ENCODE results near the gene ATP10D. TPM values are rescaled to one million over a fixed set of nuclear protein-coding genes. Genes with fewer than 3 reads are reported as not detected.

The ATP10D gene
- total RNA-seq, 1 experiment from 2014 or later: 13.8 TPM

DNA sequence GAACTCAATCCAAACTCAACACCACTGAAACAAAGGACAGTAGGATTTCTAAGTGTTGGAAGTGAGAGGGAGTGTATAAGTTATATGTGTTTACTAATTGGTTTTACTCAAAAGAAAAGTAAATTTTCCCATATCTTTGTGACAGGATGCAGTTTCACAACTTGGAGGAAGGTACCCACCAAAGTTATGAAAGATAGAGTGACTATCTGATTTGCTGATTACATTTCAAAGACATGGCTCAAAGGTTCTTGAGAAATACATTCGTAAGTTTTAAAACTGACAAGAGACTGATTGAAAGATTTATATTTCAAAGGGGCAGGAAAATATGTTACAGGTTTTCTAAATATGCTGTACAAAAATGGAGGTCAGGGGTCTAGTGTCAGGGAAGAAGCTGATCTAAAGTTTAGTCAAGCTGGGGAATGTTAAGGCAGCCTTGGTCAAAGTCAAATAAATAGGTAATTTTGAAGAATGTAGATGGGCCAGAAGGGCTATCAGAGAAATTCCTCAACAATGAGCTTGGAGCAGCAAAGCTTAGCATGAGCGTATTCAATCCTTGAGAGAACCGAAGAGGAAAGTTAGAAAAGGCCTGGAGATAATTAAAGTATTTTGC lies 11.8 kb upstream of the ATP10D start:
- intact Hi-C loops (cut with micrococcal nuclease; ENCODE audit: unreplicated experiment): loop anchor here (5.0 kb wide), 1 partner anchor 89 kb away; no protein-coding TSS in a partner anchor
- TF ChIP-seq, protein P1, sequence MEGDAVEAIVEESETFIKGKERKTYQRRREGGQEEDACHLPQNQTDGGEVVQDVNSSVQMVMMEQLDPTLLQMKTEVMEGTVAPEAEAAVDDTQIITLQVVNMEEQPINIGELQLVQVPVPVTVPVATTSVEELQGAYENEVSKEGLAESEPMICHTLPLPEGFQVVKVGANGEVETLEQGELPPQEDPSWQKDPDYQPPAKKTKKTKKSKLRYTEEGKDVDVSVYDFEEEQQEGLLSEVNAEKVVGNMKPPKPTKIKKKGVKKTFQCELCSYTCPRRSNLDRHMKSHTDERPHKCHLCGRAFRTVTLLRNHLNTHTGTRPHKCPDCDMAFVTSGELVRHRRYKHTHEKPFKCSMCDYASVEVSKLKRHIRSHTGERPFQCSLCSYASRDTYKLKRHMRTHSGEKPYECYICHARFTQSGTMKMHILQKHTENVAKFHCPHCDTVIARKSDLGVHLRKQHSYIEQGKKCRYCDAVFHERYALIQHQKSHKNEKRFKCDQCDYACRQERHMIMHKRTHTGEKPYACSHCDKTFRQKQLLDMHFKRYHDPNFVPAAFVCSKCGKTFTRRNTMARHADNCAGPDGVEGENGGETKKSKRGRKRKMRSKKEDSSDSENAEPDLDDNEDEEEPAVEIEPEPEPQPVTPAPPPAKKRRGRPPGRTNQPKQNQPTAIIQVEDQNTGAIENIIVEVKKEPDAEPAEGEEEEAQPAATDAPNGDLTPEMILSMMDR (IDR thresholded peaks at IDR 0.05; ENCODE audit: unreplicated experiment): no peak
- no TSS peak for BruUV-seq (replicated peaks)
- DNase-seq: no peak
- no peaks in the 10 kb centered on the region for H3K9me3 Mint-ChIP-seq (ENCODE audit: low read depth, unreplicated experiment)
- H3K36me3 Mint-ChIP-seq (ENCODE audit: insufficient read depth, unreplicated experiment): peaks cover 5% of the 10 kb centered on the region
- H3K27me3 Mint-ChIP-seq (ENCODE audit: unreplicated experiment): no peaks in the 10 kb centered on the region
- CTCF ChIA-PET: no interaction called here
- no peak overlapping the region for H3K27ac Mint-ChIP-seq (ENCODE audit: unreplicated experiment)
- no peak overlapping the region for H3K4me3 Mint-ChIP-seq (ENCODE audit: low read depth, unreplicated experiment)
- peaks cover 22% of the 10 kb centered on the region for H3K4me1 Mint-ChIP-seq (ENCODE audit: low read depth, unreplicated experiment)

DNA sequence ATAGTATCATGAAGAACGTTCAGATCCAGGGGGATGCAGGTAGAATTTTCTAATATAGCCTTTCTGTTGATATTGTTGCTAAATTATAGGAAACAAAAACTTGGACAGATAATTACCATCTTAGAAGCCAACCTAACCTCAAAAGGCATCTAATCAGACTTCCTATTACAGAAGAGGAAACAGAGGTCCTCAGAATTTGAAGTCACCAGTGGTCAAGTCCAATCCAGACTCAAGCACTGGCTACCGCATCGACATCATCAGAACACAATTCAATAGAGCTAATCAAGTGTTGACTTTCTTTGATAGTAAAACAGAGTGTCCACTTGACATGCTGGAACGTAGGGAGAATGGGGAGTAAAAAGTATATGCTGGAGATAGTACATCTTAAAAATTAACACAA lies 10.3 kb upstream of the ATP10D start:
- Mint-ChIP-seq H3K4me3 (ENCODE audit: low read depth, unreplicated experiment) (no peak overlapping the region), H3K27ac (ENCODE audit: unreplicated experiment) (no peak overlapping the region), H3K9me3 (ENCODE audit: low read depth, unreplicated experiment) (no peaks in the 10 kb centered on the region), H3K4me1 (ENCODE audit: low read depth, unreplicated experiment) (peaks cover 11% of the 10 kb centered on the region), H3K36me3 (ENCODE audit: insufficient read depth, unreplicated experiment) (peaks cover 5% of the 10 kb centered on the region), H3K27me3 (ENCODE audit: unreplicated experiment) (no peaks in the 10 kb centered on the region)
- no peak for DNase-seq
- intact Hi-C loops (cut with micrococcal nuclease; ENCODE audit: unreplicated experiment): loop anchor here (5.0 kb wide), 1 partner anchor 88 kb away; no protein-coding TSS in a partner anchor
- TF ChIP-seq, protein P1 (IDR thresholded peaks at IDR 0.05; ENCODE audit: unreplicated experiment): no peak
- BruUV-seq (replicated peaks): no TSS peak
- CTCF ChIA-PET: no interaction called here

DNA sequence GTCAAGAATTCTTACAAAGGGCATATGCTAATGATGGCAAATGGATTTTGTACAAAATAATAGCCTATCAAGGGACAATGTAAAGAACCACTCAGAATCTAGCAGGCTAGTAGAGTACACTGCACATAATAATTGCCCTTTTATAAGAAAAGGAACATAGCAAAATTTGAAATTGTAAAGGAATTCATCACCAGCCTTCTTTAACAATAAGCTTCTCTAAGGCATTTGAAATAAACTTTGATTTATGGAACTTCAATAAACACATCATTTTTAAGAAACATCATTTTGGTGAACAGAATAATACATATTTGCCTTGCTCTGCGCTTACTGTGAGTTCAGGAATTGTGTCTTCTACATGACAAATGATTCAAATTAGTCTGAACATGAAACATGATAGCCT lies 9.7 kb upstream of the ATP10D start:
- H3K27me3 Mint-ChIP-seq (ENCODE audit: unreplicated experiment): no peaks in the 10 kb centered on the region
- CTCF ChIA-PET: no interaction called here
- DNase-seq: no peak
- BruUV-seq (replicated peaks): no TSS peak
- no peaks in the 10 kb centered on the region for H3K9me3 Mint-ChIP-seq (ENCODE audit: low read depth, unreplicated experiment)
- H3K4me3 Mint-ChIP-seq (ENCODE audit: low read depth, unreplicated experiment): no peak overlapping the region
- peaks cover 5% of the 10 kb centered on the region for H3K36me3 Mint-ChIP-seq (ENCODE audit: insufficient read depth, unreplicated experiment)
- TF ChIP-seq, protein P1 (IDR thresholded peaks at IDR 0.05; ENCODE audit: unreplicated experiment): no peak
- intact Hi-C loops (cut with micrococcal nuclease; ENCODE audit: unreplicated experiment): no loop called here
- peaks cover 11% of the 10 kb centered on the region for H3K4me1 Mint-ChIP-seq (ENCODE audit: low read depth, unreplicated experiment)
- no peak overlapping the region for H3K27ac Mint-ChIP-seq (ENCODE audit: unreplicated experiment)

DNA sequence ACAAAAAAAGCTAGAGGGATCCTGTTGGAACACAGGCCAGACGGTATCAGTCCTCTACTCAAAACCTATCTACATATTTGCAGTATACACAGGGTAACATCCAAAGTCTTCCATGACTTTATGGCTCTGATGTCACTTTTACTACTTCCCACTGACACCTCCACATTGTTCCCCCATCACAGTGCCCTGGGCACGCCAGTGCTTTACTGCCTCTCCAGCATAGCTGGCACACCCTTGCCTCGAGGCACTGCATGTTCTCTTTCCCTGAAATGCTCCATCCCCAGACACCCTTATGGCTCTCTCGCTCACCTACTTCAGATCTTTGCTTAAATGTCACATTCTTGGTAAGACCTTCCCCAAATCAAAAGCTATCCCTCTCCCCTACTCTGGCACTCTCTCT lies 6.3 kb upstream of the ATP10D start:
- Mint-ChIP-seq H3K27ac (ENCODE audit: unreplicated experiment) (no peak overlapping the region), H3K4me1 (ENCODE audit: low read depth, unreplicated experiment) (no peaks in the 10 kb centered on the region), H3K27me3 (ENCODE audit: unreplicated experiment) (no peaks in the 10 kb centered on the region), H3K4me3 (ENCODE audit: low read depth, unreplicated experiment) (no peak overlapping the region), H3K36me3 (ENCODE audit: insufficient read depth, unreplicated experiment) (no peaks in the 10 kb centered on the region), H3K9me3 (ENCODE audit: low read depth, unreplicated experiment) (no peaks in the 10 kb centered on the region)
- CTCF ChIA-PET: no interaction called here
- intact Hi-C loops (cut with micrococcal nuclease; ENCODE audit: unreplicated experiment): no loop called here
- no TSS peak for BruUV-seq (replicated peaks)
- TF ChIP-seq, protein P1 (IDR thresholded peaks at IDR 0.05; ENCODE audit: unreplicated experiment): no peak
- no peak for DNase-seq

Data from Calu3 (cell line).